Ovary (tissue), 3 donors: ENCODE data around the gene IRS1.

Source experiments
- CTCF ChIP-seq, 3 donors: fragments of 450-650 bp in 2 of 3; fragments of 200-600 bp in 1 of 3; IDR thresholded peaks; one replicate each; pipeline versions ENCODE4 v1.5.1 to v1.8.0; 2016 to 2022; ENCODE audit warnings: antibody characterized with exemption in 3 of 3, mild to moderate bottlenecking in 1 of 3
- EP300 ChIP-seq: sonication (generic); formaldehyde crosslinking; IDR thresholded peaks from one replicate; pipeline ENCODE4 v1.6.1; 2017; ENCODE audit warnings: antibody characterized with exemption
- POLR2A ChIP-seq: fragments of 450-650 bp; IDR thresholded peaks from one replicate; pipeline ENCODE4 v1.6.1; 2017; ENCODE audit warnings: antibody characterized with exemption, mild to moderate bottlenecking, moderate library complexity
- donor health status: DM: no; HTN: no; CAD: no.

- TF ChIP-seq CTCF (IDR thresholded peaks at IDR 0.05) (no peak), POLR2A (no peak), EP300 (no peak)
These were observed 65.6 kb downstream of the IRS1 start for GRCh38 chr2:226733927-226734564.
